Measurements from ENCODE around the gene TPSB2.
"Not testable (repeated sequence)": the region's sequence is repeated elsewhere in the genome, so short reads cannot be mapped to it uniquely, and the experiment has no call there.

TPSB2 gene

DNA sequence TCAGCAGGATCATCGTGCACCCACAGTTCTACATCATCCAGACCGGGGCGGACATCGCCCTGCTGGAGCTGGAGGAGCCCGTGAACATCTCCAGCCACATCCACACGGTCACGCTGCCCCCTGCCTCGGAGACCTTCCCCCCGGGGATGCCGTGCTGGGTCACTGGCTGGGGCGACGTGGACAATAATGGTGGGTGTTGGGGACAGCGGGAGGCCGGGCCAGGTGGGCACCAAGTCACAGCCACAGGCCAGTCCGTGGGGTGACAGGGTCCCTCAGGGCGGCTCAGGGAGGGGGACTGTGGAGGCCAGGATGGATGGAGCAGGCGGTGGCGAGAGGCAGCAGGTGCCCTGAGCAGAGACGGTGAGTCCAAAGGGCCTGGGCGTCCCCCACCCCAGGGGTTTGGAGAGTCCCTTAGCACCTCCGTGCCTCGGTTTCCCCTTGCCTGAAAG, 26.9 kb upstream of the TPSB2 start:
- no peak overlapping the region for H3K4me3 Mint-ChIP-seq
- no peak for ATAC-seq (replicated peaks)

DNA sequence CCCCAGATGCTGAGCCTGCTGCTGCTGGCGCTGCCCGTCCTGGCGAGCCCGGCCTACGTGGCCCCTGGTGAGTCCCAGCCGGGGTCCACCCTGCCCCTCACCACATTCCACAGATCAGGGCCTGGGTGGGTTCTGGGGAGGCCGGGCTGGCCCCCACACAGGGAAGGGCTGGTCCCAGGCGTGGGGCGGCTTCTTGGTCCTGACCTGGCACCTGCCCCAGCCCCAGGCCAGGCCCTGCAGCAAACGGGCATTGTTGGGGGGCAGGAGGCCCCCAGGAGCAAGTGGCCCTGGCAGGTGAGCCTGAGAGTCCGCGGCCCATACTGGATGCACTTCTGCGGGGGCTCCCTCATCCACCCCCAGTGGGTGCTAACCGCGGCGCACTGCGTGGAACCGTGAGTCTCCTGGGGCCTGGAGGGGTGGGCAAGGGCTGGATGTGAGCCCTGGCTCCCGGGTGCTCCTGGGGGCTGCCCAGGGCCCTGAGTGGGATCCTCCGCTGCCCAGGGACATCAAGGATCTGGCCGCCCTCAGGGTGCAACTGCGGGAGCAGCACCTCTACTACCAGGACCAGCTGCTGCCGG, 26.4 kb upstream of the TPSB2 start:
- H3K4me1 Mint-ChIP-seq; H3K9me3 Mint-ChIP-seq; DNase-seq; H3K27ac Mint-ChIP-seq; H3K4me3 Mint-ChIP-seq; ATAC-seq (replicated peaks); H3K36me3 Mint-ChIP-seq: not testable (repeated sequence)
- H3K27me3 Mint-ChIP-seq: peaks cover 40 to 43% of the 10 kb centered on the region in 2 donors

More for the DNA sequence above, 26.9 kb upstream of the TPSB2 start:
- no peaks in the 10 kb centered on the region for H3K36me3 Mint-ChIP-seq
- H3K4me1 Mint-ChIP-seq: peaks cover 6 to 7% of the 10 kb centered on the region in 2 donors
- DNase-seq: no peak
- H3K27ac Mint-ChIP-seq: no peak overlapping the region
- no peaks in the 10 kb centered on the region for H3K9me3 Mint-ChIP-seq
- peaks cover 44 to 48% of the 10 kb centered on the region in 2 donors for H3K27me3 Mint-ChIP-seq

DNA sequence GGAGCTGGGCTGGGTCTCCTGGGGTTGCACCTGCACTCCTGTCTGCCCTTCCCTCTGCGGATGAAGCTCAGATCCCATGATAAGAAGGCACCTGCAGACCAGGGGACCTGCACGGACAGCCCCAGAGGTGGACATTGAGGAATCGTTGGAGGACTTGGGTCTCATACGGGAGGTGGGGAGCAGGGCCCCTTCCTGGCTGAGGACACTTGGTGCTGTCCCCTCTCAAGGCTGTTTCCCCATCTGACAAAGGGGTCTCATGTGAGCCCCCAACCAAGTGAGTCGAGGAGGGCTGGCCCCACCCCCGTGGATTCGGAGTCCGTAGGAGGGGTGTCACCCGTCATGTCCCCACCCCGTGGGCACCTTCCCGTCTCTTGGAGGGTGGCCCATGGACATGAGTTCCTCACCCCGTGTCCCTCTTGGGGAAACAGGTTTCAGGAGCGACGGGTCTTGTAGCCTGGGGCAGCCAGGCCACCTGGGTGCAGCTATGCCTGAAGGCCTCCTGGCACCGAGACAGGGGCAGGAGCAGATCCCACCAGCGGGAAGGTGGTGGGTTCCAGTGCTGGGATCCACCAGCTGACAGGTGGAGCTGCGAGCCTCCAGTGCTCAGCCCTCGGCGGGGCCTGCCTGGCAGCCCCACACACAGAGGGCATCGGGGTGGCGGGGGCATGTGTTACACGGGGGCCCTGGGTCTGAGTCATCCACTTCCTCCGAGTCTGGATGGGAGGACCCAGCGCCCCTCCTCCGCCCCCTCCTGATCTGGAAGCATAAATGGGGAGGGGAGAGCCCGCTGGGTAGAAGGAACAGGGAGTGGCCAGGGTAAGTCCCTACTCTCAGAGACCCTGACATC, 25.5 kb upstream of the TPSB2 start, which contains the start of gene TPSD1:
Gene TPSD1 (plus strand): TSS at position 794 of the 847 bp plus-strand sequence. CDS start 212 bp downstream, outside the sequence.
- not testable (repeated sequence) for ATAC-seq (replicated peaks); H3K4me1 Mint-ChIP-seq; H3K9me3 Mint-ChIP-seq; H3K27ac Mint-ChIP-seq; H3K36me3 Mint-ChIP-seq; DNase-seq; H3K4me3 Mint-ChIP-seq
- peaks cover 33 to 34% of the 10 kb centered on the region in 2 donors for H3K27me3 Mint-ChIP-seq

DNA sequence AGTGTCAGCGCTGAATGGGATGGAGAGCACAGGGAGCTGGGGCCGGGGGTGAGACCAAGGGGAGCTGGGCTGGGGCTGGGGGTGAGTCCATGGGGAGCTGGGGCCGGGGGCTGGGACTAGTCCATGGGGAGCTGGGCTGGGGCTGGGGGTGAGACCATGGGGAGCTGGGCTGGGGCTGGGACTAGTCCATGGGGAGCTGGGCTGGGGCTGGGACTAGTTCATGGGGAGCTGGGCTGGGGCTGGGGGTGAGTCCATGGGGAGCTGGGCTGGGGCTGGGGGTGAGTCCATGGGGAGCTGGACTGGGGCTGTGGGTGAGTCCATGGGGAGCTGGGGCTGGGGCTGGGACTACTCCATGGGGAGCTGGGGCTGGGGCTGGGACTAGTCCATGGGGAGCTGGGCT, 24.8 kb upstream of the TPSB2 start:
- DNase-seq; H3K9me3 Mint-ChIP-seq; H3K27ac Mint-ChIP-seq; H3K4me1 Mint-ChIP-seq; H3K36me3 Mint-ChIP-seq; H3K4me3 Mint-ChIP-seq; ATAC-seq (replicated peaks): not testable (repeated sequence)
- peaks cover 26 to 28% of the 10 kb centered on the region in 2 donors for H3K27me3 Mint-ChIP-seq

- ATAC-seq (replicated peaks); H3K27ac Mint-ChIP-seq; DNase-seq: not testable (repeated sequence)
These were observed 23.8 kb upstream of the TPSB2 start for GRCh38 chr16:1253701-1254364.

DNA sequence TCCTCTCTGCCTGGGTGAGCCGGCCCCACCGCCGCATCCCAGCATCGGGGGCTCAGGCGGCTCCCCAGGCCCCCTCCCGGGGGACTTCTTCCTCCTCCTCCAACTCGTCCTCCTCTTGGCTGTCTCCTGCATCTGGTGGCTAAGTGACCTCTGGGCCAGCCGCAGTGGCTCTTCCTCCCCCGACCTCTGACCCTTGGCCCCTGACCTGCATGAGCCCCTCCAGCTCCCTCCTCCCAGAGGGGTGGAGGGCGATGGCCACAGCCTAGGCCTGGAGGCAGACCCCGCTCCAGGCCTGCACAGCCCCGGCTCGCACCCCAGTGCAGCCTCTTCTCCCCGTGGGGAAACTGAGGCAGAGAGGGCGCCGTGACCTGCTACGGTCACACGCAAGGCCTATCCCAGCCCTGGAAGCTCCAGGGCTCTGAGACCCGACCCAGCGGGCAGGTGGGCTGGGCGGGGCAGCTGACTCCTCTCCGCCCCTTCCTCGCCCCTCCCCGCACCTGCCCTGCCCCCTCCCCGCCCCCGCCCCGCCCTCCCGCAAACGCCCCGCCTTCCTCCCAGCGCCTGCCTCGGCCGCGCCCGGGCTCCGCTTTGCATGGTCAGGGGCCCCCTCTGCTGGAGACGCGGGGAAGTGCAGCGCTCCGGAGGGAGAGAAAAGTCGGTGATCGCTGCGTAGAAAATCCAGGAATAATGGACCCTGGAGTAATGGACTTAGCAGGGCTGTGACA, 19.2 kb upstream of the TPSB2 start:
- ATAC-seq (replicated peaks): peak; percentile 64 to 72
- H3K27ac Mint-ChIP-seq, H3K9me3 Mint-ChIP-seq, H3K4me1 Mint-ChIP-seq, H3K4me3 Mint-ChIP-seq, DNase-seq, H3K36me3 Mint-ChIP-seq: not testable (repeated sequence)
- peaks cover 16 to 26% of the 10 kb centered on the region in 2 donors for H3K27me3 Mint-ChIP-seq

More at GRCh38 chr16:1253701-1254364, 23.8 kb upstream of the TPSB2 start:
- H3K4me3 Mint-ChIP-seq, H3K36me3 Mint-ChIP-seq, H3K4me1 Mint-ChIP-seq, H3K9me3 Mint-ChIP-seq: not testable (repeated sequence)
- H3K27me3 Mint-ChIP-seq: peaks cover 18 to 19% of the 10 kb centered on the region in 2 donors

DNA sequence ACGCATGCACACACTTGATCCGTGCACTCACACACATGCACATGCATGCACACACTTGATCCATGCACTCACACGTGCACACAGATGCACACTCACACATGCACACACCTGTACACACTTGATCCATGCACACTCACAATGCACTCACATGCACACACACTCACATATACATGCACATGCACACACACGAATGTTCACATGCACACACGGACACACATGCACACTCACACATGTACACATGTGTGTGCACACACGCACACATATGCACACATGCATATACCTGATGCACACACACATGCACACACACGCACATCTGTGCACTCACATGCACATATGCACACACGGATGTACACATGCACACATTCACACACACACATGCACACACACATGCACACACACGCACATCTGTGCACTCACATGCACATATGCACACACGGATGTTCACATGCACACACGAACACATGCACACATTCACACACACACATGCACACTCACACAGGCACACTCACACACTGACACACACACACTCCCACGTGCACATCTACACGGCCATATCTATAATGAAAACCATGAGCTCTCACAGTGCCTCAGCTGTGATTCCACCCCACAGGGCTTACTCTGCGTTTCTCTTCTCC, 18.0 kb upstream of the TPSB2 start:
- H3K4me3 Mint-ChIP-seq, H3K4me1 Mint-ChIP-seq: not testable (repeated sequence)

GRCh38 chr16:1245452-1246020, 15.6 kb upstream of the TPSB2 start:
- H3K27me3 Mint-ChIP-seq: peaks cover 16 to 31% of the 10 kb centered on the region in 2 donors
- peaks cover 4 to 8% of the 10 kb centered on the region in 2 donors for H3K4me1 Mint-ChIP-seq
- H3K4me3 Mint-ChIP-seq: no peak overlapping the region
- H3K27ac Mint-ChIP-seq: no peak overlapping the region
- ATAC-seq (replicated peaks) (no peak), DNase-seq (no peak)
- H3K9me3 Mint-ChIP-seq: no peaks in the 10 kb centered on the region
- H3K36me3 Mint-ChIP-seq: no peaks in the 10 kb centered on the region

More for the DNA sequence above, 18.0 kb upstream of the TPSB2 start:
- H3K27me3 Mint-ChIP-seq: peaks cover 16 to 31% of the 10 kb centered on the region in 2 donors
- not testable (repeated sequence) for H3K27ac Mint-ChIP-seq; H3K36me3 Mint-ChIP-seq; ATAC-seq (replicated peaks); H3K9me3 Mint-ChIP-seq; DNase-seq

GRCh38 chr16:1244881-1245280, 14.9 kb upstream of the TPSB2 start:
- no peak for DNase-seq
- ATAC-seq (replicated peaks): peak; percentile 51 to 57

DNA sequence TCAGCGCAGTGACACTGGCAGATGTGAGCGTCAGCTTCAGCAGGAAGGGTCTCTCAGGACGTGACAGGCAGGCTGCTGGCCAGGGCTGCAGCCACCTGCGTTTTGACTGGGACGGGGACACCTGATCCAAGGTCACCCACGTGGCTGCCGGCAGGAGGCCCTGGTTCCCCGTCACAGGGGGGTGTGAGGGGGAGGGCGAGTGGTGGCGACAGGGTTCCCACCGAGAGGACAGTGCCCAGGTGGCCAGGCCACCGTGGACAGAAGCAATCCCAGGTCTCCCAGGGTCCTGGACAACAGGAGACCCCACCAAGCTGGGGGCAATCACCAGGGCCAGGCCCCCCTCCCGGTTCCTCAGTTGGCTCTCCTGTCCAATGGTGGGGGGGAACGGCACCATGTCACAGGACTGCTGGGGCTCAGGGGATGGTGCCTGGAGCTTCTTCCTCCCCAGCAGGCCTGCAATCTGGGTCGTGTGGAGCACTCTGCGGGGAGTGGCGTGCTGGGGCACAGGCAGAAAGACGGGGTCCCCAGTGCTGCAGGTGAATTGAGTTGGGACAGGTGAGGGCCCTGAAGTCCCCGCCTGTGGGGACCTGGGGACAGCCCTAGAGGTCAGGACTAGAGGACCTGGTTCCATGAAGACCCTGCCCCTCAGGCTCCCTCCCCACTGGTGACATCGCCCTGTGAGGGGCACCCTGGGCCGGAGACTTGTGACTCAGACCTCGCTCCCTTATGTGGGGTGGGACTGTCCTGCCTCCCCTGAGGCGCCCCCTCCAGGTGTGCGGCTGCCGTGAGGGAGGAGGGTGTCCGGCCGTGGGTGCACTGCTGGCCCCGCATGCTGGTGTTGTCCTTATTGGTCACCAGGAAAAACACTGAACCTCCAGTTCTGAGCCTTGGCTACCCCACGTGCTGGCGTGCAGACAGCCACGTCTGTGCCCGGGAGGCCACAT, 14.2 kb upstream of the TPSB2 start:
- H3K4me3 Mint-ChIP-seq; H3K9me3 Mint-ChIP-seq; DNase-seq; H3K4me1 Mint-ChIP-seq; H3K36me3 Mint-ChIP-seq; ATAC-seq (replicated peaks); H3K27ac Mint-ChIP-seq: not testable (repeated sequence)
- peaks cover 16 to 31% of the 10 kb centered on the region in 2 donors for H3K27me3 Mint-ChIP-seq

More at GRCh38 chr16:1244881-1245280, 14.9 kb upstream of the TPSB2 start:
- Mint-ChIP-seq H3K27ac (no peak overlapping the region), H3K36me3 (no peaks in the 10 kb centered on the region), H3K27me3 (peaks cover 16 to 31% of the 10 kb centered on the region in 2 donors), H3K4me3 (no peak overlapping the region), H3K4me1 (peaks cover 4 to 8% of the 10 kb centered on the region in 2 donors), H3K9me3 (no peaks in the 10 kb centered on the region)

- H3K9me3 Mint-ChIP-seq; H3K4me1 Mint-ChIP-seq; ATAC-seq (replicated peaks); DNase-seq; H3K36me3 Mint-ChIP-seq; H3K4me3 Mint-ChIP-seq; H3K27ac Mint-ChIP-seq: not testable (repeated sequence)
- peaks cover 17 to 31% of the 10 kb centered on the region in 2 donors for H3K27me3 Mint-ChIP-seq
These were observed 13.4 kb upstream of the TPSB2 start for GRCh38 chr16:1243363-1243762.

DNA sequence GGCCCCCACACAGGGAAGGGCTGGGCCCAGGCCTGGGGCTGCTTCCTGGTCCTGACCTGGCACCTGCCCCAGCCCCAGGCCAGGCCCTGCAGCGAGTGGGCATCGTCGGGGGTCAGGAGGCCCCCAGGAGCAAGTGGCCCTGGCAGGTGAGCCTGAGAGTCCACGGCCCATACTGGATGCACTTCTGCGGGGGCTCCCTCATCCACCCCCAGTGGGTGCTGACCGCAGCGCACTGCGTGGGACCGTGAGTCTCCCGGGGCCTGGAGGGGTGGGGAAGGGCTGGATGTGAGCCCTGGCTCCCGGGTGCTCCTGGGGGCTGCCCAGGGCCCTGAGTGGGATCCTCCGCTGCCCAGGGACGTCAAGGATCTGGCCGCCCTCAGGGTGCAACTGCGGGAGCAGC, 11.1 kb upstream of the TPSB2 start:
- H3K27me3 Mint-ChIP-seq: peaks cover 12 to 15% of the 10 kb centered on the region in 2 donors
- not testable (repeated sequence) for H3K36me3 Mint-ChIP-seq; DNase-seq; H3K4me1 Mint-ChIP-seq; ATAC-seq (replicated peaks); H3K27ac Mint-ChIP-seq; H3K4me3 Mint-ChIP-seq; H3K9me3 Mint-ChIP-seq
